HEK293 (cell line): ENCODE results near the gene ADAMTS20.

Source experiments
- CTCF ChIA-PET: fragments of 350-600 bp; formaldehyde crosslinking; extraction: SDS; loops from one replicate; lab custom pipeline; 2021; ENCODE audit warnings: antibody characterized with exemption; lab: Yijun Ruan, JAX
- POLR2A ChIA-PET: fragments of 300-600 bp; formaldehyde crosslinking; extraction: SDS; loops from one replicate; lab custom pipeline; 2020; ENCODE audit warnings: antibody characterized with exemption, inconsistent platforms; lab: Yijun Ruan, JAX
- H3K27ac ChIP-seq: fragments of 200-500 bp; sonication (Bioruptor generic); 2 replicates; pipeline ENCODE4 v1.5.1; 2014; ENCODE audit warnings: low read depth, low read length, control low read depth, inconsistent platforms; ENCODE audit errors: extremely low read depth
- H3K36me3 ChIP-seq, 2 experiments: fragments of 200-500 bp in 1 of 2; sonication (Bioruptor generic) in 1 of 2; 1 replicate in 1 of 2; 2 replicates in 1 of 2; pipeline ENCODE4 v1.5.1; 2014 to 2017; ENCODE audit warnings: inconsistent platforms in 2 of 2, low read length in 2 of 2; ENCODE audit not compliant: control insufficient read depth in 2 of 2, insufficient read depth in 1 of 2
- H3K4me1 ChIP-seq: fragments of 200-500 bp; sonication (Bioruptor generic); 2 replicates; pipeline ENCODE4 v1.5.1; 2014; ENCODE audit warnings: mild to moderate bottlenecking, low read length, inconsistent platforms; ENCODE audit not compliant: control insufficient read depth, insufficient read depth
- H3K4me3 ChIP-seq: 2 replicates; pipeline ENCODE4 v1.5.1; 2011; ENCODE audit warnings: low read depth, mild to moderate bottlenecking, control low read depth, low read length, moderate library complexity
- H3K9me3 ChIP-seq: fragments of 200-500 bp; sonication (Bioruptor generic); 2 replicates; pipeline ENCODE4 v1.5.1; 2014; ENCODE audit warnings: low read depth, low read length, inconsistent platforms; ENCODE audit not compliant: control insufficient read depth, insufficient read depth
- ELK4 ChIP-seq: IDR thresholded peaks from 2 replicates; pipeline ENCODE4 v1.6.1; 2011; ENCODE audit warnings: mild to moderate bottlenecking, low read depth, low read length, borderline replicate concordance
- KLF7 ChIP-seq: fragments of 450-650 bp; formaldehyde crosslinking; IDR thresholded peaks from 2 replicates; pipeline ENCODE4 v1.5.1; 2016; ENCODE audit warnings: missing biosample characterization, missing genetic modification characterization, borderline replicate concordance
- MYNN ChIP-seq: fragments of 450-650 bp; formaldehyde crosslinking; IDR thresholded peaks from 2 replicates; pipeline ENCODE4 v1.5.1; 2016; ENCODE audit warnings: missing biosample characterization, missing genetic modification characterization, borderline replicate concordance
- MZF1 ChIP-seq: fragments of 450-650 bp; formaldehyde crosslinking; IDR thresholded peaks from 2 replicates; pipeline ENCODE4 v1.5.1; 2017; ENCODE audit warnings: missing biosample characterization, missing genetic modification characterization, borderline replicate concordance
- PRDM1 ChIP-seq: fragments of 450-650 bp; formaldehyde crosslinking; IDR thresholded peaks from 2 replicates; pipeline ENCODE4; 2016; ENCODE audit warnings: missing biosample characterization, missing genetic modification characterization
- PRDM2 ChIP-seq: fragments of 450-650 bp; formaldehyde crosslinking; IDR thresholded peaks from 2 replicates; pipeline ENCODE4 v1.5.1; 2016; ENCODE audit warnings: missing biosample characterization, missing genetic modification characterization, borderline replicate concordance
- ZBTB1 ChIP-seq: fragments of 450-650 bp; formaldehyde crosslinking; IDR thresholded peaks from 2 replicates; pipeline ENCODE4 v1.5.1; 2016; ENCODE audit warnings: missing biosample characterization, missing genetic modification characterization
- ZNF146 ChIP-seq: fragments of 450-650 bp; formaldehyde crosslinking; IDR thresholded peaks from 2 replicates; pipeline ENCODE4 v1.5.1; 2016; ENCODE audit warnings: missing biosample characterization, missing genetic modification characterization
- ZNF274 ChIP-seq, 2 experiments: fragments of 200-500 bp in 1 of 2; fragments of 450-650 bp in 1 of 2; sonication (Bioruptor generic) in 1 of 2; formaldehyde crosslinking in 1 of 2; IDR thresholded peaks; 2 replicates each; pipeline versions ENCODE4 v1.5.1 to v1.6.1; 2014 to 2016; ENCODE audit warnings: borderline replicate concordance in 1 of 2, inconsistent platforms in 1 of 2, low read length in 1 of 2, missing biosample characterization in 1 of 2, missing genetic modification characterization in 1 of 2
- ZNF501 ChIP-seq: fragments of 450-650 bp; formaldehyde crosslinking; IDR thresholded peaks from 2 replicates; pipeline ENCODE4 v1.5.1; 2016; ENCODE audit warnings: missing biosample characterization, missing genetic modification characterization
- ZNF626 ChIP-seq: fragments of 450-650 bp; sonication (Bioruptor Pico); formaldehyde crosslinking; IDR thresholded peaks from 2 replicates; pipeline ENCODE4 v1.5.1; 2018; ENCODE audit warnings: missing biosample characterization, missing genetic modification characterization, inconsistent platforms
- ZNF692 ChIP-seq: fragments of 450-650 bp; formaldehyde crosslinking; IDR thresholded peaks from 2 replicates; pipeline ENCODE4 v1.5.1; 2016; ENCODE audit warnings: missing biosample characterization, missing genetic modification characterization
- ZNF776 ChIP-seq: fragments of 450-650 bp; formaldehyde crosslinking; IDR thresholded peaks from 2 replicates; pipeline ENCODE4 v1.5.0; 2017; ENCODE audit warnings: missing biosample characterization, missing genetic modification characterization, borderline replicate concordance
- ZNF785 ChIP-seq: fragments of 450-650 bp; formaldehyde crosslinking; IDR thresholded peaks from 2 replicates; pipeline ENCODE4 v1.5.1; 2016; ENCODE audit warnings: missing biosample characterization, missing genetic modification characterization
- ZNF792 ChIP-seq: fragments of 450-650 bp; formaldehyde crosslinking; IDR thresholded peaks from 2 replicates; pipeline ENCODE4 v1.5.1; 2016; ENCODE audit warnings: missing biosample characterization, missing genetic modification characterization
- ZSCAN16 ChIP-seq: fragments of 450-650 bp; formaldehyde crosslinking; IDR thresholded peaks from 2 replicates; pipeline ENCODE4 v1.5.1; 2016; ENCODE audit warnings: missing biosample characterization, missing genetic modification characterization
- TF ChIP-seq, protein P1 (sequence below): fragments of 450-650 bp; formaldehyde crosslinking; IDR thresholded peaks from 2 replicates; pipeline ENCODE4 v1.5.1; 2017; ENCODE audit warnings: missing biosample characterization, missing genetic modification characterization
- TF ChIP-seq, protein P2 (sequence below): fragments of 450-650 bp; formaldehyde crosslinking; IDR thresholded peaks from 2 replicates; pipeline ENCODE4 v1.5.1; 2016; ENCODE audit warnings: missing biosample characterization, missing genetic modification characterization

The ADAMTS20 gene

GRCh38 chr12:43416981-43417380 lies 135.0 kb downstream of the ADAMTS20 start (continued):
- TF ChIP-seq ZNF692 (tag by site-specific recombination) (no peak), KLF7 (tag by site-specific recombination) (no peak), ZNF626 (tag by site-specific recombination) (no peak), ZBTB1 (tag by site-specific recombination) (no peak), ZNF776 (tag by site-specific recombination) (no peak), ELK4 (no peak), ZNF146 (no peak), ZSCAN16 (no peak), ZNF501 (tag by site-specific recombination) (no peak), PRDM1 (tag by site-specific recombination) (no peak)

DNA sequence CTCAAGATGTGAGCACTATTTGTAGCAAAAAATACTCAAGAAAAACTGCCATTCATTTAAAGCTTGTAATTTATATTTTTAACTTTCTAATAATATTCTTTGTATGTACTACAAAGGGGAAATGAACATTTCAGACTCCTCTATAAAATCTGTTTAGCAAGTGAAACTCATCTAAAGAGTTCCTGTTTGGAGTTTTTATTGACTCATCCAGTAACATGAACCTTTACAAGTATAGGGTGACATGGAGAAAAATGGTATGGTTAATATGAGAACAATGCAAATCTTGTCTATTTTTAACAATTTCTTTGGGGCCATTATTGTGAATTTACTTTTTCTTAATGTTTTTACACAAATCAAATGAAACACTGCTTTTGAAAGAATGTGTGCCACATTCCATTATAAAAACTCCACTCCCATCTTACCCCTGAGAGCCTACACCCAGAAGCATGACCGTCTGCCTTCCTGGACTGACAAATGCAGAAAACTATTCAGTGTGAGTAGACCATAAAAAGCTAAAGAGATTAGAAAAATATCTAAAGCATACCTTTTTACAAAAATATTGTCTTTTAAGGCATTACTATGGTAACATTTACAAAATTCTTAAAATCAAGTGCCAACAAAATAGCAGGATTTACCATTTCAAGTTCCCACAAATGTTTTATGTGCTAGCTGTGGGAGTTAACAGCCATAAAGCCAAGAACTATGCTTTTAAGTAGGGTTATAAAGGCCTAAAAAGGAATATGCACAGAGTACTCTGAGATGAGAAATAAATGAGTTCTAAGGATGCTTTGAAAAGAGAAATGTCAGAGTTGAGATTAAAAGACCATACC lies 144.0 kb downstream of the ADAMTS20 start:
- Histone ChIP-seq H3K36me3 (no peaks in the 10 kb centered on the region), H3K4me3 (no peak overlapping the region), H3K9me3 (no peaks in the 10 kb centered on the region), H3K27ac (no peak overlapping the region), H3K4me1 (no peaks in the 10 kb centered on the region)
- ChIA-PET POLR2A (no interaction called here), CTCF (interaction anchor here (0.6 kb wide), 1 partner anchor 1562 kb away, joined by 3 read pairs; no protein-coding TSS in a partner anchor)
- TF ChIP-seq ZNF792 (tag by site-specific recombination): no peak
- TF ChIP-seq, protein P1, sequence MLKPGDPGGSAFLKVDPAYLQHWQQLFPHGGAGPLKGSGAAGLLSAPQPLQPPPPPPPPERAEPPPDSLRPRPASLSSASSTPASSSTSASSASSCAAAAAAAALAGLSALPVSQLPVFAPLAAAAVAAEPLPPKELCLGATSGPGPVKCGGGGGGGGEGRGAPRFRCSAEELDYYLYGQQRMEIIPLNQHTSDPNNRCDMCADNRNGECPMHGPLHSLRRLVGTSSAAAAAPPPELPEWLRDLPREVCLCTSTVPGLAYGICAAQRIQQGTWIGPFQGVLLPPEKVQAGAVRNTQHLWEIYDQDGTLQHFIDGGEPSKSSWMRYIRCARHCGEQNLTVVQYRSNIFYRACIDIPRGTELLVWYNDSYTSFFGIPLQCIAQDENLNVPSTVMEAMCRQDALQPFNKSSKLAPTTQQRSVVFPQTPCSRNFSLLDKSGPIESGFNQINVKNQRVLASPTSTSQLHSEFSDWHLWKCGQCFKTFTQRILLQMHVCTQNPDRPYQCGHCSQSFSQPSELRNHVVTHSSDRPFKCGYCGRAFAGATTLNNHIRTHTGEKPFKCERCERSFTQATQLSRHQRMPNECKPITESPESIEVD (tag by site-specific recombination): peak; percentile 28; the same call in 1 of the 2 replicates
- TF ChIP-seq, all 188 proteins: peak for 1

DNA sequence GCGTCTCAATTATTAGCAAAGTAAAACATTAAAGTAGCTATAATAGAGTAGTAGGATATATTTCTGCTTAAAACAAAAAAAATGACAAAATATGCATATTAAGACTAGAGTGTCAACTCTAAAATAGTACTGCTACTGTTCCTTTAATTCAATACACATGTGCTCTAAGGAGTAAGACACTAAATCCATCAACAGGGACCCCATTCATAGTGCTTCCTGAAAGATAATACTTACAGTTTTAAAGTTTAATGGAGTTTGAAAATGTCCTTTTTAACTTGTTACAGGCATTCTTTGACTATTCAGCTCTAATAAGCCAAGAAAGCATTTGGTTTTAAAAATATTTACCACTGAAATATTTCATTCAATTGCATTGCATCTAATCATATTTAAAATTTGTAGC lies 145.2 kb downstream of the ADAMTS20 start:
- no peaks in the 10 kb centered on the region for H3K9me3 ChIP-seq
- no peak overlapping the region for H3K27ac ChIP-seq
- CTCF ChIA-PET: interaction anchor here (0.6 kb wide), 1 partner anchor 475 kb away, joined by 3 read pairs; no protein-coding TSS in a partner anchor
- H3K4me3 ChIP-seq: no peak overlapping the region
- no peaks in the 10 kb centered on the region for H3K36me3 ChIP-seq
- H3K4me1 ChIP-seq: no peaks in the 10 kb centered on the region
- POLR2A ChIA-PET: no interaction called here
- TF ChIP-seq MYNN (tag by site-specific recombination): no peak
- no peak for TF ChIP-seq MZF1 (tag by site-specific recombination)
- TF ChIP-seq ZNF274 (IDR thresholded peaks at IDR 0.05; ENCODE audit: low read length): no peak
- no peak for TF ChIP-seq ZNF274 (tag by site-specific recombination; IDR thresholded peaks at IDR 0.05; ENCODE audit: borderline replicate concordance)
- TF ChIP-seq PRDM2 (tag by site-specific recombination): no peak
- TF ChIP-seq, protein P2, sequence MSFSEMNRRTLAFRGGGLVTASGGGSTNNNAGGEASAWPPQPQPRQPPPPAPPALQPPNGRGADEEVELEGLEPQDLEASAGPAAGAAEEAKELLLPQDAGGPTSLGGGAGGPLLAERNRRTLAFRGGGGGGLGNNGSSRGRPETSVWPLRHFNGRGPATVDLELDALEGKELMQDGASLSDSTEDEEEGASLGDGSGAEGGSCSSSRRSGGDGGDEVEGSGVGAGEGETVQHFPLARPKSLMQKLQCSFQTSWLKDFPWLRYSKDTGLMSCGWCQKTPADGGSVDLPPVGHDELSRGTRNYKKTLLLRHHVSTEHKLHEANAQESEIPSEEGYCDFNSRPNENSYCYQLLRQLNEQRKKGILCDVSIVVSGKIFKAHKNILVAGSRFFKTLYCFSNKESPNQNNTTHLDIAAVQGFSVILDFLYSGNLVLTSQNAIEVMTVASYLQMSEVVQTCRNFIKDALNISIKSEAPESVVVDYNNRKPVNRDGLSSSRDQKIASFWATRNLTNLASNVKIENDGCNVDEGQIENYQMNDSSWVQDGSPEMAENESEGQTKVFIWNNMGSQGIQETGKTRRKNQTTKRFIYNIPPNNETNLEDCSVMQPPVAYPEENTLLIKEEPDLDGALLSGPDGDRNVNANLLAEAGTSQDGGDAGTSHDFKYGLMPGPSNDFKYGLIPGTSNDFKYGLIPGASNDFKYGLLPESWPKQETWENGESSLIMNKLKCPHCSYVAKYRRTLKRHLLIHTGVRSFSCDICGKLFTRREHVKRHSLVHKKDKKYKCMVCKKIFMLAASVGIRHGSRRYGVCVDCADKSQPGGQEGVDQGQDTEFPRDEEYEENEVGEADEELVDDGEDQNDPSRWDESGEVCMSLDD: no peak
- TF ChIP-seq ZNF785: no peak
